Heart right ventricle (tissue), 16 donors: Measurements from ENCODE around the gene ADAMTS17. TPM values are rescaled to one million over a fixed set of nuclear protein-coding genes. Genes with fewer than 3 reads are reported as not detected.
A peak's percentile ranks its signal among the peaks of the same experiment; 100 is the strongest.

Experiments used
- ATAC-seq, 8 donors: fragments of 200-7000 bp; cut with Tn5 transposase; one replicate each; pipeline ENCODE4 v1.9.1; 2020; ENCODE audit warnings: mild to moderate bottlenecking in 8 of 8, moderate library complexity in 8 of 8, moderate number of reproducible peaks in 1 of 8
- DNase-seq, 2 donors: peaks; one replicate each; pipeline ENCODE4 v3.0.0-alpha.2; 2020
- H3K27ac ChIP-seq, 10 donors: fragments of 200-600 bp; sonication (generic) in 2 of 10; one replicate each; pipeline versions ENCODE4 v1.5.0 to v1.8.0; 2020 to 2022; ENCODE audit warnings: mild to moderate bottlenecking in 3 of 10
- H3K27me3 ChIP-seq, 7 donors: fragments of 200-600 bp; one replicate each; pipeline ENCODE4 v1.8.0; 2021 to 2022; ENCODE audit warnings: mild to moderate bottlenecking in 2 of 7
- H3K36me3 ChIP-seq, 9 donors: fragments of 200-600 bp; sonication (generic) in 1 of 9; one replicate each; pipeline versions ENCODE4 v1.5.0 to v1.8.0; 2020 to 2022; ENCODE audit warnings: mild to moderate bottlenecking in 2 of 9
- H3K4me1 ChIP-seq, 9 donors: fragments of 200-600 bp; sonication (generic) in 1 of 9; one replicate each; pipeline versions ENCODE4 v1.5.0 to v1.8.0; 2020 to 2022; ENCODE audit warnings: mild to moderate bottlenecking in 4 of 9
- H3K4me3 ChIP-seq, 10 donors: fragments of 200-600 bp; sonication (generic) in 2 of 10; one replicate each; pipeline versions ENCODE4 v1.5.0 to v1.8.0; 2020 to 2022; ENCODE audit warnings: mild to moderate bottlenecking in 7 of 10, moderate library complexity in 2 of 10
- H3K9me3 ChIP-seq, 11 donors: fragments of 200-600 bp in 10 of 11; sonication (generic) in 2 of 11; one replicate each; pipeline versions ENCODE4 v1.5.0 to v1.8.0; 2013 to 2022; ENCODE audit warnings: mild to moderate bottlenecking in 2 of 11, control low read depth in 1 of 11, moderate library complexity in 1 of 11
- CTCF ChIP-seq, 9 donors: fragments of 200-600 bp; sonication (generic) in 2 of 9; IDR thresholded peaks; one replicate each; pipeline versions ENCODE4 v1.5.0 to v1.8.0; 2021 to 2022; ENCODE audit warnings: antibody characterized with exemption in 9 of 9, mild to moderate bottlenecking in 5 of 9, moderate library complexity in 1 of 9
- WGBS, 2 donors: extraction: QIAGEN DNeasy Blood & Tissue Kit; methylation state at CpG; one replicate each; pipeline ENCODE4 v1.1.7; 2013; ENCODE audit warnings: inconsistent platforms in 1 of 2; 5-methylcytosine and 5-hydroxymethylcytosine counted together
- intact Hi-C, 10 donors: fragments of 100-400 bp; cut with DNase I; formaldehyde crosslinking; loops; one replicate each; pipeline versions ENCODE4 v1.11.1 to v1.14.2; 2022
- polyA plus RNA-seq, 2 donors: library from polyadenylated mRNA; stranded (reverse); fragments of 200-250 nt; gene quantifications; one replicate each; pipeline ENCODE4 v1.2.3, GENCODE V29; 2013
- total RNA-seq, 10 donors: library from RNA; stranded (reverse); fragmentation: NEBNext Ultra II Directional in 3 of 10; extraction: Animal tissue kit (Norgen Biotek cat#: 25700) in 3 of 10; gene quantifications; one replicate each; pipeline versions ENCODE4 v1.2.1 to v1.2.4, GENCODE V29; 2021 to 2023
- donor health status: Arrhythmogenic right ventricular cardiomyopathy.
- donor health status: ischemic (EF 13 %, LVEDD 7.1; RV severe dilation, severe dysfunction).
- donor health status: healthy with polysubstance abuse.
- donor health status: DM: no; HTN: yes; CAD: no.
- donor health status: DM: no; HTN: no; CAD: no.
- donor health status: ischemic (EF 25% LVEDD 6.9; RV normal size, moderate dysfunction).
- donor health status: ischemic (EF 25% LVEDD 5.7; RV mildly dilated, moderate dysfunction).
- donor health status: healthy.
- donor health status: DM: yes; HTN: yes; CAD: no.
- donor health status: Ischemic cardiomyopathy.
- donor health status: ischemic (EF 35%, LVEDD 5.7; RV mildly dilated, moderate dysfunction).
- donor health status: nonischemic (EF 11% LVEDD 7.7; RV severe dilation, severe dysfunction).
- donor health status: DM: yes; HTN: yes; CAD: no.
- donor health status: PGD.
- donor health status: ischemic (EF 29% LVEDD 5.4; RV normal size, mild dysfunction).
- donor health status: nonischemic (EF 23%, LVEDD 6.1; RV moderate dilation, normal function).

Gene ADAMTS17
- total and polyA plus RNA-seq, 12 donors = 0.47 to 5.0 (median 1.2) TPM

- no peaks in the 10 kb centered on the region for H3K9me3 ChIP-seq
- 42 to 47% methylated on average over 8 of the region's 8 CpGs for WGBS, 2 donors
- ATAC-seq (peak in 7 of 8 donors; percentile 35 to 90 (median 55)), DNase-seq (peak in 1 of 2 donors; percentile 29)
- peaks cover 0 to 20% (median 11%) of the 10 kb centered on the region in 9 donors for H3K4me1 ChIP-seq
- H3K36me3 ChIP-seq = no peaks in the 10 kb centered on the region
- no peaks in the 10 kb centered on the region for H3K27me3 ChIP-seq
- TF ChIP-seq CTCF (IDR thresholded peaks at IDR 0.05) = no peak
- intact Hi-C loops = loop anchor here in 3 of 10 donors (10.0 kb wide), 2 partner anchors 59 to 119 kb away; no protein-coding TSS in a partner anchor
- H3K4me3 ChIP-seq = no peak overlapping the region
- peak overlapping the region in 2 of 10 donors; percentile 13 to 44 for H3K27ac ChIP-seq
Observed at GRCh38 chr15:100216182-100216581, 125.6 kb downstream of the ADAMTS17 start.

- ATAC-seq (peak in 2 of 8 donors; percentile 28 to 33), DNase-seq (no peak)
- peaks cover 0 to 20% (median 11%) of the 10 kb centered on the region in 9 donors for H3K4me1 ChIP-seq
- no peaks in the 10 kb centered on the region for H3K27me3 ChIP-seq
- H3K36me3 ChIP-seq = no peaks in the 10 kb centered on the region
- no peak overlapping the region for H3K4me3 ChIP-seq
- intact Hi-C loops = loop anchor here in 3 of 10 donors (10.0 kb wide), 2 partner anchors 59 to 119 kb away; no protein-coding TSS in a partner anchor
- TF ChIP-seq CTCF (IDR thresholded peaks at IDR 0.05) = no peak
- H3K9me3 ChIP-seq = no peaks in the 10 kb centered on the region
- peak overlapping the region in 2 of 10 donors; percentile 13 to 23 for H3K27ac ChIP-seq
- 73 to 79% methylated on average over 3 of the region's 3 CpGs for WGBS, 2 donors
Observed at GRCh38 chr15:100215843-100216169, 126.0 kb downstream of the ADAMTS17 start.

- peak in 3 of 8 donors; percentile 6 to 31 (median 25) for ATAC-seq
- TF ChIP-seq CTCF (IDR thresholded peaks at IDR 0.05) = no peak
- Histone ChIP-seq H3K27ac (peak overlapping the region in 1 of 10 donors; percentile 23), H3K4me1 (peaks cover 0 to 20% (median 11%) of the 10 kb centered on the region in 9 donors), H3K27me3 (no peaks in the 10 kb centered on the region), H3K9me3 (no peaks in the 10 kb centered on the region), H3K4me3 (no peak overlapping the region), H3K36me3 (no peaks in the 10 kb centered on the region)
- whole genome bisulfite sequencing, 2 donors = 80 to 85% methylated on average over 13 of the region's 13 CpGs
- intact Hi-C loops = loop anchor here in 3 of 10 donors (10.0 kb wide), 2 partner anchors 60 to 120 kb away; no protein-coding TSS in a partner anchor
- DNase-seq = no peak
Observed at GRCh38 chr15:100215031-100215842, 126.5 kb downstream of the ADAMTS17 start.

- Histone ChIP-seq H3K9me3 (no peaks in the 10 kb centered on the region), H3K36me3 (no peaks in the 10 kb centered on the region), H3K4me3 (no peak overlapping the region), H3K4me1 (peaks cover 0 to 21% (median 13%) of the 10 kb centered on the region in 9 donors), H3K27ac (no peak overlapping the region), H3K27me3 (no peaks in the 10 kb centered on the region)
- ATAC-seq (no peak), DNase-seq (no peak)
- intact Hi-C loops = loop anchor here in 3 of 10 donors (10.0 kb wide), 2 partner anchors 63 to 123 kb away; no protein-coding TSS in a partner anchor
- WGBS, 2 donors = 39 to 43% methylated on average over 11 of the region's 11 CpGs
- TF ChIP-seq CTCF (IDR thresholded peaks at IDR 0.05) = no peak
Observed at GRCh38 chr15:100211855-100212850, 129.6 kb downstream of the ADAMTS17 start.
